RWPE2 (cell line): ENCODE results near the gene PCNX4.

Source experiments
- ATAC-seq: fragments of 200-7000 bp; cut with Tn5 transposase; 3 replicates; pipeline ENCODE4 v1.9.1; 2021; ENCODE audit warnings: low read depth
- DNase-seq: peaks from one replicate; pipeline ENCODE4 v3.0.0-alpha.2; 2020; ENCODE audit warnings: low spot score
- H3K27ac ChIP-seq: fragments of 450-650 bp; 2 replicates; pipeline ENCODE4 v1.5.1; 2017; ENCODE audit warnings: mild to moderate bottlenecking; ENCODE audit not compliant: poor library complexity, severe bottlenecking
- H3K27me3 ChIP-seq: fragments of 250-450 bp; sonication (Bioruptor Pico); 2 replicates; pipeline ENCODE4 v1.5.1; 2021; ENCODE audit warnings: mild to moderate bottlenecking, moderate library complexity; ENCODE audit not compliant: insufficient read depth, poor library complexity, severe bottlenecking
- H3K36me3 ChIP-seq: fragments of 250-450 bp; sonication (Bioruptor Pico); 2 replicates; pipeline ENCODE4 v1.5.1; 2020; ENCODE audit warnings: low read depth, mild to moderate bottlenecking, moderate library complexity
- H3K4me1 ChIP-seq: fragments of 250-450 bp; sonication (Bioruptor Pico); 2 replicates; pipeline ENCODE4 v1.5.1; 2021; ENCODE audit warnings: mild to moderate bottlenecking, moderate library complexity; ENCODE audit not compliant: insufficient read depth, poor library complexity, severe bottlenecking
- H3K4me3 ChIP-seq: fragments of 250-450 bp; sonication (Bioruptor Pico); 2 replicates; pipeline ENCODE4 v1.5.1; 2021; ENCODE audit warnings: mild to moderate bottlenecking, moderate library complexity; ENCODE audit not compliant: severe bottlenecking
- H3K9me3 ChIP-seq: fragments of 250-450 bp; sonication (Bioruptor Pico); 2 replicates; pipeline ENCODE4 v1.5.1; 2021; ENCODE audit warnings: mild to moderate bottlenecking, moderate library complexity; ENCODE audit not compliant: severe bottlenecking
- CTCF ChIP-seq: fragments of 450-650 bp; IDR thresholded peaks from one replicate; pipeline ENCODE4 v1.5.1; 2017; ENCODE audit warnings: mild to moderate bottlenecking, moderate library complexity; ENCODE audit not compliant: poor library complexity, severe bottlenecking

Gene PCNX4

GRCh38 chr14:60114881-60115280 lies 23.2 kb downstream of the PCNX4 start:
- ATAC-seq = no peak
- Histone ChIP-seq H3K9me3 (no peaks in the 10 kb centered on the region), H3K27me3 (no peaks in the 10 kb centered on the region), H3K27ac (no peak overlapping the region), H3K4me3 (no peak overlapping the region), H3K36me3 (peaks cover 94% of the 10 kb centered on the region), H3K4me1 (no peaks in the 10 kb centered on the region)
- no peak for DNase-seq
- TF ChIP-seq CTCF = no peak

- Histone ChIP-seq H3K27me3 (no peaks in the 10 kb centered on the region), H3K4me3 (no peak overlapping the region), H3K27ac (no peak overlapping the region), H3K36me3 (peaks cover 97% of the 10 kb centered on the region), H3K9me3 (no peaks in the 10 kb centered on the region), H3K4me1 (no peaks in the 10 kb centered on the region)
- peak; percentile 75 for ATAC-seq
- no peak for TF ChIP-seq CTCF
- no peak for DNase-seq
These were observed 24.5 kb downstream of the PCNX4 start for GRCh38 chr14:60116181-60116580.

GRCh38 chr14:60125918-60126317 lies 34.2 kb downstream of the PCNX4 start:
- ATAC-seq (no peak), DNase-seq (no peak)
- no peak overlapping the region for H3K4me3 ChIP-seq
- no peaks in the 10 kb centered on the region for H3K27me3 ChIP-seq
- no peaks in the 10 kb centered on the region for H3K9me3 ChIP-seq
- no peaks in the 10 kb centered on the region for H3K4me1 ChIP-seq
- H3K36me3 ChIP-seq = peaks cover 86% of the 10 kb centered on the region
- no peak for TF ChIP-seq CTCF
- H3K27ac ChIP-seq = no peak overlapping the region

GRCh38 chr14:60133487-60133886 lies 41.8 kb downstream of the PCNX4 start:
- Histone ChIP-seq H3K4me3 (no peak overlapping the region), H3K36me3 (peaks cover 54% of the 10 kb centered on the region), H3K4me1 (peaks cover 3% of the 10 kb centered on the region), H3K27me3 (no peaks in the 10 kb centered on the region), H3K27ac (no peak overlapping the region), H3K9me3 (no peaks in the 10 kb centered on the region)
- TF ChIP-seq CTCF = no peak
- ATAC-seq (no peak), DNase-seq (no peak)

GRCh38 chr14:60134702-60135101 lies 43.0 kb downstream of the PCNX4 start:
- ATAC-seq (no peak), DNase-seq (no peak)
- no peak overlapping the region for H3K27ac ChIP-seq
- H3K27me3 ChIP-seq = no peaks in the 10 kb centered on the region
- H3K4me1 ChIP-seq = peaks cover 3% of the 10 kb centered on the region
- H3K9me3 ChIP-seq = no peaks in the 10 kb centered on the region
- H3K36me3 ChIP-seq = peaks cover 51% of the 10 kb centered on the region
- H3K4me3 ChIP-seq = no peak overlapping the region
- TF ChIP-seq CTCF = no peak
